Spleen (tissue), 7 donors: ENCODE results near the gene DEPDC1B.

Experiments used
- POLR2A ChIP-seq, 3 donors: fragments of 450-650 bp; IDR thresholded peaks; one replicate each; pipeline ENCODE4 v1.5.1; 2017; ENCODE audit warnings: antibody characterized with exemption in 3 of 3, mild to moderate bottlenecking in 1 of 3
- TF ChIP-seq, protein P1 (sequence below), 11 experiments: fragments of 200-600 bp in 7 of 11; fragments of 450-650 bp in 4 of 11; sonication (generic) in 4 of 11; IDR thresholded peaks in 8 of 11; conservative IDR thresholded peaks in 3 of 11; 1 replicate in 7 of 11; 2 replicates in 4 of 11; pipeline versions ENCODE4 v1.4.0 to v1.8.0; 2016 to 2021; ENCODE audit warnings: antibody characterized with exemption in 11 of 11, inconsistent platforms in 4 of 11, mild to moderate bottlenecking in 1 of 11
- donor health status: DM: no; HTN: no; CAD: no; lungs with moderate emphysema.
- donor health status: DM: no; HTN: no; CAD: no.
- donor health status: DM: no; HTN: no; CAD: no.

DNA sequence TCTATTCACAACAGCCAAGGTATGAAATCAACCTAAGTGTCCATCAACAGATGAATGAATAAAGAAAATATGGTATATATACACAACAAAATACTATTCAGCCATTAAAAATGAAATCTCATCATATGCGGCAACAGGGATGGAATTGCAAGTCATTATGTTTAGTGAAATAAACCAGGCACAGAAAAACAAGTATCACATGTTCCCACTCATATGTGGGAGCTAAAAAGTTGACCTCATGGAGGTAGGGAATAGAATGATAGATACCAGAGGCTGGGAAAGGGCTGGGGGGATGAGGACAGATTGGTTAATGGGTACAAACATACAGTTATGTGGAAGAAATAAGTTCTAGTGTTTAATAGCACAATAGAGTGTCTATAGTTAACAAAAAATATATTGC, 149.7 kb downstream of the DEPDC1B start:
- no peak for TF ChIP-seq POLR2A (IDR thresholded peaks at IDR 0.05)
- TF ChIP-seq, protein P1, sequence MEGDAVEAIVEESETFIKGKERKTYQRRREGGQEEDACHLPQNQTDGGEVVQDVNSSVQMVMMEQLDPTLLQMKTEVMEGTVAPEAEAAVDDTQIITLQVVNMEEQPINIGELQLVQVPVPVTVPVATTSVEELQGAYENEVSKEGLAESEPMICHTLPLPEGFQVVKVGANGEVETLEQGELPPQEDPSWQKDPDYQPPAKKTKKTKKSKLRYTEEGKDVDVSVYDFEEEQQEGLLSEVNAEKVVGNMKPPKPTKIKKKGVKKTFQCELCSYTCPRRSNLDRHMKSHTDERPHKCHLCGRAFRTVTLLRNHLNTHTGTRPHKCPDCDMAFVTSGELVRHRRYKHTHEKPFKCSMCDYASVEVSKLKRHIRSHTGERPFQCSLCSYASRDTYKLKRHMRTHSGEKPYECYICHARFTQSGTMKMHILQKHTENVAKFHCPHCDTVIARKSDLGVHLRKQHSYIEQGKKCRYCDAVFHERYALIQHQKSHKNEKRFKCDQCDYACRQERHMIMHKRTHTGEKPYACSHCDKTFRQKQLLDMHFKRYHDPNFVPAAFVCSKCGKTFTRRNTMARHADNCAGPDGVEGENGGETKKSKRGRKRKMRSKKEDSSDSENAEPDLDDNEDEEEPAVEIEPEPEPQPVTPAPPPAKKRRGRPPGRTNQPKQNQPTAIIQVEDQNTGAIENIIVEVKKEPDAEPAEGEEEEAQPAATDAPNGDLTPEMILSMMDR (IDR thresholded peaks at IDR 0.05 in 8 of 11, conservative IDR thresholded peaks at IDR 0.05 in 3 of 11) = no peak
